Suprapubic skin (tissue), 4 donors: ENCODE data around the gene GIPR.

ENCODE experiments used
- CTCF ChIP-seq, 2 donors: fragments of 200-600 bp in 1 of 2; fragments of 450-650 bp in 1 of 2; sonication (generic) in 1 of 2; IDR thresholded peaks; one replicate each; pipeline ENCODE4 v1.5.1; 2016 to 2019; ENCODE audit warnings: antibody characterized with exemption in 2 of 2, mild to moderate bottlenecking in 1 of 2, moderate library complexity in 1 of 2
- EP300 ChIP-seq: sonication (generic); formaldehyde crosslinking; IDR thresholded peaks from one replicate; pipeline ENCODE4 v1.6.1; 2017; ENCODE audit warnings: antibody characterized with exemption
- POLR2A ChIP-seq, 2 donors: fragments of 450-650 bp; IDR thresholded peaks; one replicate each; pipeline ENCODE4 v1.6.1; 2017; ENCODE audit warnings: antibody characterized with exemption in 2 of 2, mild to moderate bottlenecking in 2 of 2, moderate library complexity in 2 of 2
- POLR2AphosphoS5 ChIP-seq, 3 donors: sonication (generic); formaldehyde crosslinking; IDR thresholded peaks; one replicate each; pipeline ENCODE4 v1.6.1; 2017; ENCODE audit warnings: antibody characterized with exemption in 3 of 3

- TF ChIP-seq CTCF (IDR thresholded peaks at IDR 0.05) = no peak
- TF ChIP-seq POLR2AphosphoS5 (IDR thresholded peaks at IDR 0.05) = no peak
- TF ChIP-seq POLR2A (IDR thresholded peaks at IDR 0.05) = no peak
- TF ChIP-seq EP300 = no peak
These were observed 3.4 kb upstream of the GIPR start for GRCh38 chr19:45664575-45664974.
